GM18526 (cell line): ENCODE results near the gene ATL1.

Experiments used
- POLR2A ChIP-seq: IDR thresholded peaks from 3 replicates; pipeline ENCODE4 v1.6.1; 2011; ENCODE audit not compliant: insufficient read length; ENCODE audit errors: extremely low read depth

The ATL1 gene

DNA sequence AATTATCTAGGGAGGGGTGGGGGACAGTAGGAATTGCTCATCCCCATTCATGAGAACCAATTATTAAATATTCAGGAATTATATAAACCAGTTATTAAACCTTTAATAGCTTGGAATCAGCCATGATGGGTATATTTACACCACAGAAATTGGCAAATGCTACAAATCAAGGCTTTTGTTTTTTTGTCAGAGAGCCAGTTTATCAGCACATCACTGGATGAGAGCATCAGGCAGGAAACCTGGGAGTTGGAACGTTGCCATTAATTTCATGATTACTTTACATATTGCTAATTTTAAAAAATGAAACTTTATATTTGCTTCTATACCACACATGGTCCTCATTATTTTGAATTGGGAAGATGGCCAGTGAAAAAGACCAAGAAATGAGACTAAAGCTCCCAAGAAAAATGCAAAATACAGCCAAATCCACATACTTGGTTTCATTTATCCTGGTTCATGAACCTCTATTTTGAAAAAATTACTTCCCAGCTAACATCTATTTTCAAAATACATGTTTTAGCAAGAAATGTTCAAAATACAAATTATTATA is 48.4 kb downstream of the ATL1 start:
- TF ChIP-seq POLR2A = no peak

DNA sequence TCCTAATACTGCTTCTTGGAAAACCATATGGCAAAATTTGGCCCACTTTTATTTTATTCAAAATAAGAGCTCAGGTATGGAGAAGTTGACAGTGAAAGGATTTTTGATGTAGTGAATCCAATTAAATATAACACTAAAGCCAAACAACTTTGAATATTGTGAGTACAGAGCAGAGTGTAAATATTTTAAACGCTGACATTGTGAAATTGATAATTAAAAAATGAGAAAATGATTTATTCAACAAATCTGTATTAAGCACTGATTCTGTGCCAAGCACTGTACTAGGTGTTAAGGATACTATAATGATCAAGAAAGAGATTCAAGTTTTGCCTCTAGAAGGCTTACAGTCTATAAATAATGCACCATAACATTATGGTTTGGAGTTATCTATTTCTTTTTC is 50.5 kb downstream of the ATL1 start:
- no peak for TF ChIP-seq POLR2A

DNA sequence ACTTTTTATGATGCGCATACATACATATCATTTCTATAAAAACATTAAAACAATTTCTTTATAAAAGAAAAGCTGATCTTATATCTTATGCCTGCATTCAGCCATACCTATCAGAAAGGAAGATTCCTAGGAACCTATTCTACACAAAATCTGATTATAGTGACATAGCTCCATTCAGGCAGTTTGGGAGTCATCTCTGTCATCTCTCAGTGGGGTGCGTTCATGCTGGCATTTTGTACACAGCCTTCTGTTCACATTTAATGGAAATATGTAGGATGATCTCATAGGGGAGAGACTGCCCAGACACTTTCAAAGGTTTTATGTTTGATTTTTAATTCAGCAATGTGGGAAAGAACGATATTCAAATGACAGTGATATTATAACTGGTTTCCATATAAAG is 52.9 kb downstream of the ATL1 start:
- TF ChIP-seq POLR2A = no peak

DNA sequence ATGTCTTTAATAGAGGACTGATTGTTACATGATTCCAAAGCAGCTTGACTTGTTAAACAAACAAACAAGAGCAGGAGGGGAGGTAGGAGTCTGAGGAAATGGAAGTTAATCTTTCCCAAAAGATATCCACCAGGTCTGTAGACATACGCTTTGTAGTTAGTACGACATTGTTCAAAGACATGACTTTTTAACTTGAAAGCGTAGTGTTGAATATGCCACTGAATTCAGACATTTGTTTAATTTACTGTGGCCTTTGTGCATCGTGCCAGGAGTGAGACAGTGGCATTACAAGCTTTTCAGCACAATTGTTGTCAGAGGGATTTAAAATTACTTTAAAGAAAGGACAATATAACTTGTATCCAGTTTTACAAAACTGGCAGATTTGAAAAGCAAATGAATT is 55.1 kb downstream of the ATL1 start:
- TF ChIP-seq POLR2A = no peak

DNA sequence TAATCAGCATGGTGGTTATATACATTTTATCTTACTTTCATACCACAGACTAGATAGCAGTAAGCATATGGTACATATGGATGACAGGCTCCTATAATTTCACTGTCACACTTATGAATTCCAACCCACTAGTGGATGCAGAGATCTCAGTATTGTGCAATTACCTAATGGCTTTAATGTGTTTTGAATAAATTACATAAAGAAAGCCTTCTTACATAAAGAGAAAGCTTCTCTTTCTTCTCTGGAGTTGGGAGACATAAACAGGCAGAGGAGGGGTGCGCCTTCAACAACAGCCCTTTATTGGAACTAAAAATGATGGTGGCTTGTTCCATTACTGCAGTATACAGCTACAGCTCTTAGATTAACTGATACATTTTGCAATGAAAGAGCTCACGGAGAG is 55.6 kb downstream of the ATL1 start:
- TF ChIP-seq POLR2A = no peak

DNA sequence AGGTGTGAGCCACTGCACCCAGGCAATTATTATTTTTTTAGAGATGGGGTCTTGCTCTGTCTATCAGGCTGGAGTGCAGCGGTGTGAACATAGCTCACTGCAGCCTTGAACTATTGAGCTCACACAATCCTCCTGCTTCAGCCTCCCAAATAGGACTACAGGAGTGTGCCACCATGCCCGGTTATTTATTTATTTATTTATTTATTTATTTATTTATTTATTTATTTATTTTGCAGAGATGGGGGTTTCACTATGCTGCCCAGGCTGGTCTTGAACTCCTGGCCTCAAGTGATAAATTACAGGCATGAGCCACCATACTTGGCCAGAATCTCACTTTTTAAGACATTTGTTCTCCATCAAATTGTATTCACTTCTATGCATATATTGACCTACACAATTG is 56.3 kb downstream of the ATL1 start:
- TF ChIP-seq POLR2A = no peak

DNA sequence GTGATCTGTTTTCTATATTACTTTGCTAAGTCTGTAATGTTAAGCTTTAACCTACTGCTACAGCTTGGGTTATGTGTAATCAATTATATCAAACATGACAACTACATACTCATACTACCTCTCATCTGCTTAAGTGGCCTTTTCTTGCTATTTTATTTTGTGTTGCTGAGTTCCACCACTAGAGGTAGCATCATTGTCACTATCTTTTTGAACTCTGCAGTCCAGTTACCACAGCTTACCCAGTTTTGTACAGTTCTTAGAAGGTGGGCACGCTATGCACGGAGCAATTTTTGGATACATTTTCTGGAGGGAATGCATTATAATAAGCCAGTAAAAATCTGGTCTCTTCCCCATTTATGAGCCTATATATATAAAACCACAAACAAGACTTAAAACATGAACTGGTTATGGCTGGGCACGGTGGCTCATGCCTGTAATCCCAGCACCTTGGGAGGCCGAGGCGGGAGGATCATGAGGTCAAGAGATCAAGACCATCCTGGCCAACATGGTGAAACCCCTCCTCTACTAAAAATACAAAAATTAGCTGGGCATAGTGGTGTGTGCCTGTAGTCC is 59.7 kb downstream of the ATL1 start:
- no peak for TF ChIP-seq POLR2A

DNA sequence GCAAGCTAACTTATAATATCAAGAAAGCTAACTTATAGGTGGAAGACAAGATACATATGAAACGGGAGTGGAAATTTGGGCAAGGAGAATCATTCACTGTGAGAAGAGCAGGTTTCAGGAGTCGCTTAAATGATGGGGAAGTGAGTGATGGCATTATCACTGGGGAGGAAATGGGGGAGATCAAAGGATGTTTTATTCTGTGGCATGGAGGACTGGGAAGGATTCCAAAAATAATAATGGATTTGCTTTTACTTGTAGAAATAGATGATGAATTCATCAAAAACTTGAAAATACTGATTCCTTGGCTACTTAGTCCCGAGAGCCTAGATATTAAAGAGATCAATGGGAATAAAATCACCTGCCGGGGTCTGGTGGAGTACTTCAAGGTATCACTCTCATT is 60.4 kb downstream of the ATL1 start:
- TF ChIP-seq POLR2A = no peak

DNA sequence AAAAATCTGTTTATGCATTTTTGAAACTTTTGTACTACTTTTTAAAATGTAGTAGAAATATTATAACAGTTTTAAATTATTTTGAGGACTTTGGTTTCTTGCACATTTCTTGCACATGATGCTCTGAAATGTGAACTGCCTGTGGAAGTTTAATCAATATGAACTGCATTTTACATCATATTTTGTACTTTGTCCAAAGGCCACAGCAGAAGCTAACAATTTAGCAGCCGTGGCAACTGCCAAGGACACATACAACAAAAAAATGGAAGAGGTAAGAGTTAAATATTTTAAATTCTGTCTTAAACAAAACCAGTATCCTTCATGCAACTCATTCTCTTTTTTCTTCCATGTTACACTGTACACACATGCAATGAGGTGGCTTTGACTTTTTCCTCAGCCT is 63.0 kb downstream of the ATL1 start:
- no peak for TF ChIP-seq POLR2A

DNA sequence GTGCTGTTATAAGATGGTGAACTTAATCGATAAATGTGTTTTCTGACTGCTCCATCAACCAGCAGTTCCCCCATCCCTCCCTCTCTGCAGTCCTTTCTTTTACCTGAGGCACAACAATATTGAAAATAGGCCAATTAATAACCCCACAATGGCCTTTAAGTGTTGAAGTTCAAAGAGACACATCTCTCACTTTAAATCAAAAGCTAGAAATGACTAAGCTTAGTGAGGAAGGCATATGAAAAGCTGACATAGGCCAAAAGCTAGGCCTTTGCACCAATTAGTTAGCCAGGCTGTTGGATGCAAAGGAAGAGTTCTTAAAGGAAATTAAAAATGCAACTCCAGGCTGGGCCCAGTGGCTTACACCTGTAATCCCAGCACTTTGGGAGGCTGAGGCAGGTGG is 64.5 kb downstream of the ATL1 start:
- no peak for TF ChIP-seq POLR2A

DNA sequence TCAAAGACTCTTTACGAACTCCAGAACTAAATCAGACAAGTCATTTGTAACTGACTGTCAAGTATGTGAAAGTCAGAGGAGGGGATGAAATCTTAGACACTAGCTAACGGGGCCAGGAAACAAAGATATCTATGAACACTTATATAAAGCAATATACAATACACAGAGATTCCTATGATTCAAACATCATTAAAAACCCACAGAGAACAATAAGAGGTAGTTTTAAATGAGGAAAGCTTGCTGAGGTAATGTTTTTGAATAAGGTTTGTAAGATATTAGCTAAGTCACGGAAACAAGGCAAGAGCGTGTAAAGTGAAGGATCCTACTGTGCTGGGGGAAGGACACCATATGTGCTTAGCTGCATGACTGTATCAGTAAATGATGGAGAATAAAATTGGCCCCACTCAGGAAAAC is 71.5 kb downstream of the ATL1 start:
- no peak for TF ChIP-seq POLR2A

DNA sequence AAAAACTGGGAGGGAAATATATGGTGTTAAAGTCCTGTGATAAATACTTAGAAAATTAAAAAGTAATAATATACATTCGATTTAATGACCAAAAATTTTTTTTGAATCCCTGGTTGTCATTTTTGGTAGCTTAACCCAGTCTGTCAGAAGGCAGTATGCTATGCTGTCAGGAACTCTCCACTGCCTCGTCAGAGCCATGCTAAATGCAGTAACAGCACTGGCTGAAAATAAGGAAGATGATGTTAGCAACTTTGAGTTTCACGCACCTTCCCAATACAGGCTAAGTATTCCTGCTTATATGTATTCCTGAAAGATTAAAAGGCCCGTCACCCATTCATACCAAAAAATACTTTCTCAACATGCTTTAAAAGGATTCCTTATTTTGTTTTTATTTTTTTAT is 74.0 kb downstream of the ATL1 start:
- no peak for TF ChIP-seq POLR2A

DNA sequence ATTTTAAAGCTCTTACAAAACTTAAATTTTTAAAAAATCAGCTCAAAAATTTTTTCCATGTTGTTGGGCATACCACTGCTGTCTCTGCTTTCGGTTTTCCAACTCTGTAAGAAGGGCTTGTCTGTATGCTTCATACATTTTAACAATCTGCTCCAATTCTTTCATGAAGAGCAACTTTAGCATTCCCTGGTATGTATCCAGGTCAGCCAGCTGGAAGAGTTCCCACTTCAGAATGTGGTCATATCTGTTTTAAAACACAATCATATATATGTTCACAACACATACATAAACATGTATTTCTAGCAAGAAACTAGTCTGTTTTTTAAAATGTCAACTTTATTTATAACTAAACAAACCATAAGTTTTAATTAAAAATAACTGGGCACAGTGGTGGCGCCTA is 75.2 kb downstream of the ATL1 start:
- TF ChIP-seq POLR2A = no peak

DNA sequence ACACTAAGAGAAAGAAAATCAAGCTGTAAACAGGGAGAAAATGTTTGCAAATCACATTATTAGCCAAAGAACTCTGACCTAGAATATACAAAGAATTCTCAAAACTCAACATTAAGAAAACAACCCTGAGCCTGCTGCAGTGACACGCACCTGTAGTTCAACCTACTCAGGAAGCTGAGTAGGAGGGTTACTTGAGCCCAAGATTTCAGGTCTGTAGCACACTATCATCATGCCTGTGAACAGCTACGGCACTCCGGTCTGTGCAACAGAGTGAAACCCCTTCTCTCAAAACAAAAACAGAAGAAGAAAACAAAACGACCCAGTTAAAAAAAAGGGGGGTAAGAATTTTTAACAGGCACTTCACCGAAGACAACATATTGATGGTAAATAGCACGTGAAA is 87.3 kb downstream of the ATL1 start:
- TF ChIP-seq POLR2A = no peak

DNA sequence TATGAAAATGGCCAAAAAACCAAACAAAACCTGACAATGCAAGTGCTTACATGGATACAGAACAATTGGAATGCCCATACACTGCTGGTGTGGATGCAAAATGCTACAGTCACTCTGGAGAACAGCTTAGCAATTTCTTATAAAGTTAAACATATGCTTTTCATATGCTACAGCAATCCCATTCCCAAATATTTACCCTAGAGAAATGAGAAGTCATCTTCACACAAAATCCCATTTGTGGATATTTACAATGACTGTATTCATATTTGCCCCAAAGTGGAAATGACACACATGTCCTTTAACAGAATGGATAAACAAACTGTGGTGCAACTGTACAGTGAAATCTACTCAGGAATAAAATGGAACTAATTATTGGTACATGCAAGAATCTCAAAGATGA is 87.8 kb downstream of the ATL1 start:
- no peak for TF ChIP-seq POLR2A

DNA sequence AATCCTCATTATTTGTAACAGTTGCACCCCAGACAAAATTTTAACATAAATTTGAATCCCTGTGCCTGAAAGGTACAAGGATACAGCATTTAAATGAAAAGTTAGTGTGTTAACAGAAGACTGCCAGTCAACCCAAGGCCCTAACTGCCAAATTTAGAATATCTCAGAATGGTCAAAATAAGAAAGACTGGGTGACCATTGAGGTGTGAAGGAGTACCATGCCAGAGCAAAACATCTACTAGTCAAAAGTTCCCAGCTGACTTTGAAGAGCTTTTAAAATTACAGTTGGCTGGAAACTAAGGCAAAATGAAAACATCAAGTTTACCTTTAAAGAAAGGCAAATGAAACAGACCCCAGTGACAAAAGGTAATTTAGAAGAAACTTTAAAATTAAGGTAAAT is 89.7 kb downstream of the ATL1 start:
- TF ChIP-seq POLR2A = no peak

DNA sequence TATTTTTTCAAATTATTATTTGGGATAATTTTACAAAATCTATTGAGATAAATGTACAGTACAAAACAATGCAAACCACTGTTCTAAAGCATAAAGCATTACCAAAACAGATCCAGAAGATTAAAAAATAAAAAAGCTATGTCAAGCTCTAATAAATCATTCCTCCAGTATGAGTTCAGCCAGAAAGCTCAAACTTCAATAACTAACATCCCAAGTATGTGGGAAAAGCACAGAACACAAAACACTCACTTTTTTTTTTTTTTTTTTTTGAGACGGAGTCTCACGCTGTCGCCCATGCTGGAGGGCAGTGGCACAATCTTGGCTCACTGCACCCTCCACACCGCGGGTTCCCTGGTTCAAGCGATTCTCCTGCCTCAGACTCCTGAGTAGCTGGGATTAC is 96.8 kb downstream of the ATL1 start:
- no peak for TF ChIP-seq POLR2A
